GM18526 (cell line): Measurements from ENCODE around the gene SCAND1.
A peak's percentile ranks its signal among the peaks of the same experiment; 100 is the strongest.

Experiments used
- POLR2A ChIP-seq: IDR thresholded peaks from 3 replicates; pipeline ENCODE4 v1.6.1; 2011; ENCODE audit not compliant: insufficient read length; ENCODE audit errors: extremely low read depth

SCAND1 gene

GRCh38 chr20:35954200-35954906, at the start of gene SCAND1:
SCAND1 (minus strand) TSS chr20:35954502; CDS start chr20:35954284, 218 bp downstream.
- peak; percentile 90 for TF ChIP-seq POLR2A

DNA sequence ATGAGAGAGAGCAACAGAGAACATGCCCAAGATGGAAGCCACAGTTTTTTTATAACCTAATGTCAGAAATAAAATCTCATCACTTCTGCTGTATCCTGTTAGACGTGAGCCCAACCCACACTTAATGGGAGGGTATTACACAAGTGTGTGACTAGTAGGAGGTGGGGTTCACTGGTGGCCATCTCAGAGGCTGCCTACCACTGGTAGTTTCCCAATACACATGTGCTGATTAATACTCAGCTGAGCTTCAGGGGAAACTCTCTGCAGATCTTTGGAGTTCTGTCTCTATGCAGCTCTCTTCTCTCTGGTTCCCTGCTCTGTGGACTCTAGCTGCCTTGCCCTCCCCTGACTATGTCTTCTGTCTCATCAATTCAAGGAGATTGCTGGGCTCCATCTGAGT, 49.7 kb upstream of the SCAND1 start:
- no peak for TF ChIP-seq POLR2A

DNA sequence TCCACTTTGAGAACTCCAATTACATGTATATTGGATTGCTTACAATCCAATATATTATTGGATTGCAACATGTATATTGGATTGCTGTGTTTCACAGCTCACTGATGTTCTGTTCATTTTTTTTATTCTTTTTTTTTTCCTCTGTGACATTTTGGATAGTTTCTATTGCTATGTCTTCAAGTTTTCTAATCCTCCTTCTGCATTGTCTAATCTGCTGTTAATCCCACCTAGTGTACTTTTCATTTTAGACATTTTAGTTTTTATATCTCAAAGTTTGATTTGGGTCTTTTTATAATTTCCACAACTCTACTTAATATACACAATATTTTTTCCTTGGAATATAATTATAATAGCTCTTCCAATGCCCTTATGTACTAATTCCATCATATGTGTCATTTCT, 48.6 kb upstream of the SCAND1 start:
- TF ChIP-seq POLR2A = no peak

GRCh38 chr20:35994994-35995453, 40.7 kb upstream of the SCAND1 start:
- TF ChIP-seq POLR2A = no peak

GRCh38 chr20:35992713-35993335, 38.5 kb upstream of the SCAND1 start:
- TF ChIP-seq POLR2A = no peak

- TF ChIP-seq POLR2A = no peak
These were observed 37.0 kb upstream of the SCAND1 start for GRCh38 chr20:35991142-35991771.

- TF ChIP-seq POLR2A = no peak
These were observed 34.7 kb upstream of the SCAND1 start for GRCh38 chr20:35988910-35989463.

DNA sequence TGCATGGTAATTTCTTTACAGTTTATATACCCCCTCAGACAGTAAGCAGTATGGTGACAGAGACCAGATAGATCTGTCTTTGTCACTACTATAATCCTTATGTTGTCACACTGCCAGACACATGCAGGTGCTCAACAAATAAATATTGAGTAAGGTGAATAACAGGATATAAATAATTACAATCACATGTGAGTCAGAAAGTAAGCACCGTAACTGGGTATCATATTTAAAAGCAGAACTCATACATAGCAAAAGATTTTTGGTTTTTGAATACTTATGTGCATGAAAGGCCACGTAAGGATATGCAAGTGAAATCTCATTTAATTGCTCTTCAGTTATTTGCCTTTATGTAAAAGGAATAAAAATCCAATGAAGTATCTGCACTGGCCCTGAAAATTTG, 31.5 kb upstream of the SCAND1 start:
- no peak for TF ChIP-seq POLR2A

- TF ChIP-seq POLR2A = no peak
These were observed 30.1 kb upstream of the SCAND1 start for GRCh38 chr20:35984382-35984781.

- TF ChIP-seq POLR2A = no peak
These were observed 27.7 kb upstream of the SCAND1 start for GRCh38 chr20:35981969-35982368.

DNA sequence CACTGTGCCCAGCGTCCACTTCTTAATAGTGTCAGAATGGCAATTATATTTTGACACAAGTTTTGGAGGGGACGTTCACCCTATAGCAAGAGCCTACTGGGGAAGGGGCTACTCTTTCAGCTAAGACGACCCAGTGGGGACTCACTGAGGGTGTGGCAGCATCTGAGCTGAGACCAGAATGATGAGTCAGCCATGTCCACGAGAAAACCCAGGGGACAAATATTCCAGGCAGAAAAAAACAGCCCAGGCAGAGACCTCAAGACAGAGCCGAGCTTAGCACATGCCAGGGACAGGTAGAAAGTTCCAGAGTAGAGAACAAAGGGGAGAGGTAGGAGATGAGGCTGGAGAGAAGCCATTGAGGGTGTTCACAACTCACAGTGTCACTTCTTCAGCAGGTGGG, 25.2 kb upstream of the SCAND1 start:
- no peak for TF ChIP-seq POLR2A

- no peak for TF ChIP-seq POLR2A
These were observed 23.8 kb upstream of the SCAND1 start for GRCh38 chr20:35978041-35978513.

DNA sequence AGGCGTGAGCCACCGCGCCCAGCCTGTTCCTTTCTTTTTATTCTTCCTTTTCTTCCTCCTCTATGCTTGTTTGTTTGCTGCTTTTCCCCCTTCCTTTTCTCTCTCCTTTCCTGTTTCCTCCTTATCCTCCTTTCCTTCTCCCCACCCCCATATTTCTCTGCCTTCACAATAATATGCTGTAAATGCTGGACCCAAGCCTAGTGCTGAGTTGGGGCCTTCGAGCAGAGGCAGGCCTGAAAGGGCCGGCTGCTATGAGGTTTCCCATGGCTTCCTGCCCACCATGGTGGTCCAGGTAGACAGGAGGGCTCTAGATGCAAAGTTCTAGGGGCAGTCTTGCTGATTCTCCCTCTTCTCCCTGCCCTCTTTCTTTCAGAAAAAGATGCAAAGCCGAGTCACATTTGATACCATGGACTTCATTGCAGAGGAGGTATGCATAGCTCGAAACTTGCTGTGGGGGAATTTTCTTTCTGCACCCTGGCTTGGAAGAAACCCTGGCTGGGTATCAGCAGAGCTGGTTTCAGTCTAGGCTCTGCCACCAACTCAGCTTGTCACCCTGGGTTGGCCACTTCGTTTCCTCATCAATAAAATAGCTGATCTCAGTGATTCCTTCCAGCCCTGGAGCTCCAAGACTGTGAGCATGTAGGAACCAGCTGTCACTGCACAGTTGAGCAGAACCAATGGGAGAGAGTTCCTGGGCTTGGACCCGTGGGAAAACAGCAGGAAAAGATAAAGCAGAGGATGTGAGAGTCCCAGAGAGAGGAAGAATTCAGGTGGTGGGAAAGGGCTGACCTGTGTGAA, 21.5 kb upstream of the SCAND1 start:
- TF ChIP-seq POLR2A = no peak

DNA sequence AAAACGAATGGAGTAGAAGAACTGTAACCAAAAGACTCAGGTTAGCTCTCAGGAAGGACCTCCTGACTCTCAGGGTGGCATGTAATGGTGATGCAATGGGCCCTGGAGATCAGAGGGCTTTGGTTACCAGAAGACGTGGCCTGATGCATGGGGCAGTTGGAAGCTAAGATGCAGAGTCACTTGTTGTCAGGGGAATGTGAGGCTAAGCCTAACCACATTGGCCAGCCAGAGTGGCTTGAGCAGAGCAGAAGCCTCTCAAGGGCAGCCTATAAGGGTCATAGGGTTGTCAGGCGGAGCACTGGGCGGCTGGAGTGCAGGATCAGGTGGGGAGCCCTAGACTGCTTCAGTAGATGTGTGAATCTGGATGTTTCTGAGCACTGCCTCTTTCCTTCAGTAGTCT, 20.0 kb upstream of the SCAND1 start:
- TF ChIP-seq POLR2A = no peak

DNA sequence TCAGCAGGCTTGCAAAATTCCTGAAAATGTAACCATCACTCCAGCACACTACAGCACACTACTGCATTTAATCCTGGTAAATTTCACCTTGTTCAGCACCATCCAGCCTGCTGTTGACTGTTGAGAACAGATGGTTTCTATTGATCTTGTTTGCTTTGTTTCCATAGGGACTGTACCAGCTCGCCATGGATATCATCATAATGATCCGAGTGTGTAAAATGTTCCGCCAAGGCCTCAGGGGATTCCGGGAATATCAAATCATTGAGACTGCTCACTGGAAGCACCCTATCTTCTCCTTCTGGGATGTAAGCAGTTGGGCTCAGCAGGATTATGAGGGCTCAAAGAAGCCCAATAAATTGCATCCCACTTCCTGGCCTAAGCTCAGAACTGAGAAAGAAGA, 18.2 kb upstream of the SCAND1 start:
- TF ChIP-seq POLR2A = no peak
